Spleen (tissue), 7 donors: ENCODE data around the gene RASSF5.

Experiments used
- CTCF ChIP-seq, 11 experiments: fragments of 200-600 bp in 7 of 11; fragments of 450-650 bp in 4 of 11; sonication (generic) in 4 of 11; IDR thresholded peaks in 8 of 11; conservative IDR thresholded peaks in 3 of 11; 1 replicate in 7 of 11; 2 replicates in 4 of 11; pipeline versions ENCODE4 v1.4.0 to v1.8.0; 2016 to 2021; ENCODE audit warnings: antibody characterized with exemption in 11 of 11, inconsistent platforms in 4 of 11, mild to moderate bottlenecking in 1 of 11
- POLR2A ChIP-seq, 3 donors: fragments of 450-650 bp; IDR thresholded peaks; one replicate each; pipeline ENCODE4 v1.5.1; 2017; ENCODE audit warnings: antibody characterized with exemption in 3 of 3, mild to moderate bottlenecking in 1 of 3
- POLR2AphosphoS5 ChIP-seq, 3 donors: sonication (generic); formaldehyde crosslinking; IDR thresholded peaks; one replicate each; pipeline ENCODE4 v1.5.1; 2017; ENCODE audit warnings: antibody characterized with exemption in 3 of 3
- donor health status: DM: no; HTN: no; CAD: no; lungs with moderate emphysema.
- donor health status: DM: no; HTN: no; CAD: no.
- donor health status: DM: no; HTN: no; CAD: no.

DNA sequence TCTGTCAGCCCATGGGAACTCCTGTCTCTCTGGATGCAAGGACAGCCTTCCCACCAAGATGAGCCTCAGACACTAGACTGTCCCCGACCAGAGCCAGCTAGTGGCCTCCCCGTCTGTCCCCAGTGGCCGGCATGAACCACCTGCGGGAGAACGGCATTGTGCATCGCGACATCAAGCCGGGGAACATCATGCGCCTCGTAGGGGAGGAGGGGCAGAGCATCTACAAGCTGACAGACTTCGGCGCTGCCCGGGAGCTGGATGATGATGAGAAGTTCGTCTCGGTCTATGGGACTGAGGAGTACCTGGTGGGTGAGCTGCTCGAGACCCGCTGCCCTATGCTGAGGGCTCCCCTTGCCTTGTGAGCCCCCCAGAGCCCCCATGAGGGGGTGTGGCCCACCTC is 31.3 kb upstream of the RASSF5 start:
- no peak for TF ChIP-seq CTCF (IDR thresholded peaks at IDR 0.05 in 8 of 11, conservative IDR thresholded peaks at IDR 0.05 in 3 of 11)
- no peak for TF ChIP-seq POLR2A (IDR thresholded peaks at IDR 0.05)
- TF ChIP-seq POLR2AphosphoS5 (IDR thresholded peaks at IDR 0.05): no peak
